Ramos (cell line): ENCODE data around the gene DEPP1.

Experiments used
- in situ Hi-C: fragments of 300-500 bp; cut with MboI; formaldehyde crosslinking; loops from one replicate; pipeline ENCODE4 v1.14.3; 2022; ENCODE audit warnings: low sequenced_read_pairs; ENCODE audit not compliant: unreplicated experiment

Gene DEPP1

DNA sequence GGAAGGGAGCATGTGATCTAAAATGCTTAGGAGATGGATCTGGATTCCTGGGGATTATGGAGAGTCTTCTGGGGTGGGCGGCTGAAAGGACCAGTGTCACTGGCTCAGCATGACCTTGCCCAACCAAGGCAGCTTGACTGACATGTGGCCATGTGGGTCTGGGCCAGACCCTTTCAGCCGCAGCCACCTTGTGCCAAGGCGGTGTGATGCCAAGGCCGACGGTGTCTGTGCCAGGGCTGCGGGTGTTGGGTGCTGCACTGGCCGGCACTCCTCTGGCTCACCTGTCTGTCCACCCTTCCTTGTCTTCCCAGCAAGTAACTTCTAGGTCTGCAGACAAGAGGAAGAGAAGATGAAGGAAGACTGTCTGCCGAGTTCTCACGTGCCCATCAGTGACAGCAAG lies 8.8 kb downstream of the DEPP1 start:
- in situ Hi-C loops = no loop called here

DNA sequence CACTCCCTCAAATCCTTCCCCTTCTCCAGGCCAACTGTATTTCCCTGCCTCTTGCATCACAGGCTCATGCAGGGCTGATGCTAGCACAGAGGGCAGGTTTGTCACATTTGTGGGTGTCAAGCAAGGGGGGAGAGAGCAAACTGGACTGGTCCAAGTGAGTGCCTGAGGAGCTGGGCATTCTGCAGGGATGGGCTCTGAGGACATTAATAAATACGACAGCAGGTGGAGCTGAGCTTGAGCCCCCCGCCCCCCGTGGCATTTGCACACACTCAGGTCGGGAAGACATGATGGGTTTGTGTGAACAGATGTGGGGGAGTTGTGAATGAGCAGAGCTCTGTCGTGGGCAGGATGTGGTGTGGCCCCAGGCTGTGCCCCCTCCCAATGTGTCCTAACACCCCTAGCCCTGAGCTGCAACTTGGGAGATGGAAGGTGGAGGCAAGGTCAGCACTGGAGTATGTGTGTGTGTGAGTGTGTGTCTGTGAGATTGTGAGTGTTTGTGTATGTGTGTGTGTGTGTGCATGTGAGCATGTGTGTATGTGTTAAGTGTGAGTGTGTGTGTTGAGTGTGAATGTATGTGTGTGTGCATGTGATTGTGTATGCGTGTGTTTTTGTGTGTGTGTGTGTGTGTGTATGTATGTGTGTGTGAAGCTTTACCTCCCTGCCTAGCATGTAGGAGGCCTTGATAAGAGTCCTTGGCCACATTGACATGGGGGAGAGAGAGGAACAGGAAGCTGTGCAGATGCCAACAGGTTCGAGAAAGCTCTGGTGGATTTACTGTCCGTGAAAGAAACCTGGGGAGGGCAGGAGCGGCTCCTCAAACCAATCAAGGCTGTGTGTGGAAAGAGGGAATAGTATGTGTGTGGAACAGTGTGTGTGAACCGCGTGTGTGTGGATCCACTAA lies 9.9 kb downstream of the DEPP1 start:
- in situ Hi-C loops = no loop called here

DNA sequence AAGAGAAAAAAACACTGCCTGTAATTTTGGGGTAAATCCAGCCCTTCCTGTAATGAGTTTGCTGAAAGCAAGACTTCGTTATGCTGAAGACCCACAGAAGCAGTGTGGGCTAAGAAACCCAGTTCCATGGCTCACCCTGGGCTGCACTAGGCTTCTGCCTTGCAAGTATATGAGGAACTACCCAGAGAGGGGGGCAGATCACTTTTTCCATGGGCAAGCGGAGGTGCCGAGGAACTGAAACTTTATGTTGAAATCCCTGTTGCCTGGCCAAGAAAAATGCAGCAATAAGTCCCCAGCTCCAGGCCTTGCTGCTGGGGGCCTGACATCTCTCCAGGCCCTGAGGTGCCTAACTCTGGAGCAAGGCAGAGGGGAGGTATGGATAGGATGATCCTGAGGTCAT lies 10.5 kb downstream of the DEPP1 start:
- in situ Hi-C loops = no loop called here

DNA sequence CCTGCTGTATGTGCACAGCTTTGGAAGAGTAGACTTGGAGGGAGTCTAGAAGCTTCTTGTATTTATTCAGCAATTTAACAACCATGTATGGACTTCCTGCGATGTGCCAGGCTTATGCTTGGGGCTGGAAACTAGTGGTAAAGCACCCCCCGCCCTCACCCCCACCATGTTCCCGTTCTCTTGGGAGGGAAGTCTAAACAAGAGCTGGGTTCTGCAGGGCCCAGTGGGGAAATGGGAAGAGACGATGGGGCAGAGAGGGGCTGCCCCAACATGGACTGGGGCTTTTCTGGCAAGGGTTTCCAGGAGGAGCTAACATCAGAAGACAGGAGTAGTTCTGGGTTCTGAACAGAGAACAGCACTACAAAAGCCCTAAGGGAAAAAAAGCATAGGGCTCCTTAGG lies 11.0 kb downstream of the DEPP1 start:
- in situ Hi-C loops = no loop called here

DNA sequence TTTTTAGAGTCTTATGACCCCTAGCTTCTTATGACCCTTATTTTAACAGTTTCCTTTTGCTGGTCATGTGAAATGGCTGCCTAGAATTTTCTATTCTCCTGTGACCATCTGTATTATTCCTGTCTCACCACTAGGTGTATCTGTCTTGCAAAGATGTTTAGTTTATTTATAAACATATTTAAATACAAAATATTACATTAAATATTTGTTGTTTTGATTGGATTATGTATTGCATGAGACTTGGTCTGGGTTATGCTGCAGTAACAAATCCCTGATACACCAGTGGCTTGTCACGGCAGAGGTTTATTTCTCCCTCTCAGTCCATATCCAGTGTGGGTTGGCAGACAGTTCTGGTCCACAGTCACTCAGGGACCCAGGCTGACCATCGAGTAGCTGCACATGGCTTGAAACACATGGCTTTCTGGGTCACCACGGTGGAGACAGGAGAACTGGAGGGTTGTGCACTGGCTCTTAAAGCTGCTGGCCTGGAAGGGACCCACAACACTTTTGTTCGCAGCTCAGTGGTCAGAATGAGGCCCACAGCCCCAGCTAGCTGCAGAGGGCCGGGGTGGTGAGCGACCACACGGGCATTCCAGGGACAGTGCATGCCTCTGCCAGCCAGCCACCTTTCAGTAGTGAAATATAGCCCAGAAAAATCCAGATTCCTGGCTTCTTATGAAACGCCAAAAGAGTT lies 11.6 kb downstream of the DEPP1 start:
- in situ Hi-C loops = no loop called here

DNA sequence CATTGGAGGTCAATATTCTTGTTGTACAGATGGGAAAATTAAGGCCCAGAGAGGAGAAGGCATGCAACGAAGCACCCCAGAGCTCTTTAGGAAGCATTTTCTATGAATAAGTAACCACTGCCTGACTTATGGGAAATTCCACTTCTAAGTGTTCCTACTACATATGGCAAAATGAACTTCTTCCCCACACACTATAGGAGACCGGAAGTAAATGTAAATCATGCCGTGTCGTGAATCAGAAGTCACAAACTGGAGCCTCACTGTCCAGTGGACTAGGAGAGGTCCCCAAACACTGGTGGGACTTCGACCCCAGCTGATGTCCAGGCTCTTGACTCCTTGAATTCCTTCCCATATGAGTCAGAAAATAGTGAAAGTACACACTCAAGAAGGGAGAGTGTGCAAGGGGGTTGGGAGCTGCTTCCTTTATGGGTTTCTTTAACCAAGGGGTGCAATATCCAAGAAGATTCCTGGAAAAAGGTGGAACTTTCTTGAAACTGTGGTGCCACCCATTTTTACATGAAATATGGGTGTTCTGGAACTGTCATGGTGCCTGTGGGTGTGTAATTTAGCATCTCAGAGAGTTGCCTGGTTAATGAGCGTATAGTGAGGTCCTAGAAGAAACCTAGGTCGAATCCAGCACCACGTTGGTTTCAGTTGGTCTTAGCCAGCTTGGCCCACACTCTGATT lies 12.3 kb downstream of the DEPP1 start:
- in situ Hi-C loops = no loop called here

DNA sequence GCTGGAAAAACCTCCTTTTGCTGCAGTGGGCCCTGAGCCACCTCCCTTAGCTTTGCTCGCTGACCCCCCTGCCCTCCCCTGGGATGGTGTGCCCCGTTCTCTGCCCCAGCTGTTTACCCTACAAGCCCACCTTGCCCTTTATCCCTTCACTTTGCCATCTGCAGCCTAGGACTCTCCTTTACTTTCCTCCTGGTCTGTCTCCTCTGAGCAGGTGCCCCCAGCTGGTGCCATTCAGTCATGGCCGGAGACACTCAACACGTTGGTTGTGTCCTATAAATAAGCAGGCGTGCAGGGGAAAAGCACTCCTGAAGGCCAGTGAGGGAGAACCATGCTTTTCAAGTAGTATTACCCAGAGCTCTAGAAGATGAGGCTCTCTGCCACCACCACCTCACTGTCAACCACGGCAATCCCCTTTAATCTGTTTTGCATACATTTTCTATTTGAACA lies 12.9 kb downstream of the DEPP1 start:
- in situ Hi-C loops = no loop called here

DNA sequence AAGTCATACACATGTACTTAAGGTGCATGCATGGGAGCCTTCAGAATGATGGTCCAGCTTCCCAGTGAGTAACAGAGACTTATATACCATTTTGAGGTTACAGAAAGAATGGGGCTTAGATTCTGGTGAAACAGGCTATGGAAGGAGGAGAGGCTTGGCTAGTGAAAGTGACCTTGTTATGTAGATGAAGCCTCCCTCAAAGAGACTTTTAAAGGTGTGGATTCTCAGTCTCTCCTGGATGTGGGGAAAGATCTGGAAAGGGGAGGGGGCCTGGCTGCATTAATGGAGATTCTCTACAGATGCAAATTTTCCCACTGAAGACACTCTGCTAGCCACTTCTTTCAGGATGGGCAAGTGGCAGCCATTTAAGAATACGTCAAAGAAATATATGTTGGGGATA lies 13.5 kb downstream of the DEPP1 start:
- in situ Hi-C loops = no loop called here

DNA sequence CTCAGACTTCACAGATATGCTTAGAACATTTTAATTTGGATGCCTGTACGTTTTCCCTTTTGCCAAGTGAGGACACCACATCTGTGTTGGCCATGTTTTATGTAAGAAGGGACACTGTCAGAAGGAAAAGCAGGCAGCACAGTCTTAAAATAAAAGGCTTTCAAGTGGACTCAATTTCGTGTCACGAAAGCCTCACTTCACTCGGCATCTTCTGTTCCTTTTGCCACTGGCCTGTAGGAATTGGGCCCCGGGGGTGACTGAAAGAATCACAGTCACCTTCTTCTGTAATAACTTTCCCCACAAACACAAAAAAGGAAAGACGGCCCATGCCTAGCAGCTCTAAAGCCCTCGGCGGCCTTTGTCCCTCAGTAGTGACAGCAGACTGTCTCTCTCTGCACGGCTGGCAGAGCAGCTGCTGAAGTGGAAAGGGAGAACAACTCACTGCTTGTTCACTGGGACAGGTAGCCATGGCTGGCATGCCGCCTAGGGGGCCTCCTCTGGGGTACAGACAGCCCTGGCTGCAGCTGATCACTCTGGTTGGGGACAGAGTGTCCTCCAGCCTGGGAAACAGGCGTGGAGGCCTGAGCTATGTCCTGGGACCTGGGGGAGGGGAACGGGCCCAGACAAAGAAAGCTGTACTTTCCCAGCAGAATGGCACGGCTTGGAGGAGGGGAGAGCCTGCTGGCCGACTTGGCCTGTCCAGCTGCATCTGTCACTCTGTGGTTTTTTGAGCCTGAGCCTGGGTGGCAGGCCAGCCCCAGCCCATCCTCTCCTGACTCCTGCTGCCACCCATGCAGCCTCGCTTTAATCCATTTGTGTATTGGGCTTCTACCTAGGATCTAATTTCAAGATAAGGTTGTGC lies 14.6 kb downstream of the DEPP1 start:
- in situ Hi-C loops = no loop called here

DNA sequence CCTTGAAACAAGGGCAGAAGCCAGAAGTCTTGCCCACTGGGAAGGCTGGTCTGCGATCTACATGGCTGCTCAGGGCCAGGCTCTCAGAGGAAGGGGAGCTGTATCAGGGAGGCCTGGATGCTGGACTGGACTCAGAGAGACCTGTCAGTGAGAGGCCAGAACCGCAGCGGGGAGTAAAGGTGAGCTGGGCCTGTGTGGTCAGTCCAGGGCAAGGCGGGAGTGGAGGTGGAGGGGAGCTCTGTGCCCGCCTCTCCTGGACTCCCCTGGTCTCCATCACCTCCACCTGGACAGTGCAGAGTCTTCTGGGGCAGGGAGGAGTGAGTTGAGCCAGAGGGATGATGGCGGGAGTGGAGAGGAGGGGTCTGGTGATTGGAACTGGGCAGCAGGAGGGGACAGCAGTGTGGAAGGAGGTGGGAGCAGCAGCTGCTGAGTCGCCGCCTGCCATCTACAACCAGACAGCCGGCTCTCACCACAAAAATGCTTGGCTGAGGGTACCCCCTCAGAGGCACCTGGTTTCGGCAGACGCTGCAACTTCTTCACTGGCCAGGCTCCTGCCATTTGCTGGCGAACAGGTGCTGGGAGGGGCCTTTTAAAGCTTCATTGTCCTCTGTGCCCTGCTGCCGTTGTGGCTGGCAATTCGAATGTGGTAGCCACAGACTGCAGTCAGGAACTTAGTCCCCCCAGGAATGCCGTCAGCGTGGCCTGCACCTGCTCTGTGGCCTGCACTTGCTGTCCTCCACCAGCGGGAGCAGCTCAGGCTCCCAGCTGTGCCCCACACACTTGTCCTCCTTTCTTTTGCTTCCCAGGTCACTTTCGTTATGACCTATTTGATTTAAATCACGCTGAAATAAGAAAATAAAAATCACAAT lies 15.5 kb downstream of the DEPP1 start:
- in situ Hi-C loops = no loop called here

DNA sequence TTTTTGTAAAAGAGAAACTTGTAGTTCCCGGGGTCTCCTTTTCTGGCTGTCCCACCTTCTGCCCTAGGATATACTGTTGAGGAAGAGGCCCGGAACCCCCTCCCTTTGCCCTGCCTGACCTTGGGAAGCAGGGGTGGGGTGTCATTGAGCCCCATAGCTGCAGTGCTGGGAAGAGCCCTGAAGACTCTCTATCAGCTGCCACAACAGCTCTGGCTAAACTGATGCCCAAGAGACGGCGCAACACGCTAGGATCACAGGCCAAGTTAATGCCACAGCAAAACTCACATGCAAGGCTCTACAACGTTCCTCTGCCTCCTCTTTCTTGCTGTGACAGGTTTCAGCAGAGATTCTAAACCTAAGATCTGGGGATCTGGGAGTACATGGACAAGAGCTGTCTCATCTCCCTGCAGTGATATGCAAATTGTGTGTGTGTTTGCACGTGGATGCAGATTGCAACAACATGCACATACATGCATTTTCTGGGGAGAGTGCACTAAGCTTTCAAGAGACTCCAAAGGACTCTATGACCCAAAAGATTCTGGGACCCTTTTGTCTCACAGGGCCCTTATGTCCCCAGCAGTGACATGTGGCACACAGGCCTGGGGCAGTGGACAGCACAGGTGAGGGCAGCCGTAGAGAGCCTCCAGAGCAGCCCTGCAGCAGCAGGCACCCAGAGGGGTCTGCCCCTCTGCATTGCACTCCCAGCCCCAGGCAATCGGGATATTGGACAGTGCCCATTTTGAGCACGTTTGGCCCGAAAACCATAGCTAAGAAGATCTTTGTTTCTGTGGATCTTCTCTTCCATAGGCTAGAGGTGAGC lies 16.5 kb downstream of the DEPP1 start:
- in situ Hi-C loops = no loop called here

DNA sequence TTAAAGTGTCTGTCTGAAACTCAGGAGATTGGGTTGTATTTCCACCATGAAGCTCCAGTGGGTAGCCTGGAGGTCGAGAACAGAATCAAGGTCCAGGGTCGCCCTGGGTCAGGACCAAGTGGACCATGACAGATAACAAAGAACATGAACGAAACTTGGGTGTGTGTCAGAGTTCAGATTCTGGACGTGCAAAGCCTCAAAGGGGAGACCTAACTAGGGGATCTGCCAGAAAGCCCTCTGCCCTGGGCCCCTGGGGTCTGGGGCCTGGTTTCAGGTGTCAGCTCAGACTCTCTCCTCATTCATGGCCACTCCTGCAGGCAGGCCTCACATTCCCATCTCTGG lies 17.4 kb downstream of the DEPP1 start:
- in situ Hi-C loops = no loop called here

DNA sequence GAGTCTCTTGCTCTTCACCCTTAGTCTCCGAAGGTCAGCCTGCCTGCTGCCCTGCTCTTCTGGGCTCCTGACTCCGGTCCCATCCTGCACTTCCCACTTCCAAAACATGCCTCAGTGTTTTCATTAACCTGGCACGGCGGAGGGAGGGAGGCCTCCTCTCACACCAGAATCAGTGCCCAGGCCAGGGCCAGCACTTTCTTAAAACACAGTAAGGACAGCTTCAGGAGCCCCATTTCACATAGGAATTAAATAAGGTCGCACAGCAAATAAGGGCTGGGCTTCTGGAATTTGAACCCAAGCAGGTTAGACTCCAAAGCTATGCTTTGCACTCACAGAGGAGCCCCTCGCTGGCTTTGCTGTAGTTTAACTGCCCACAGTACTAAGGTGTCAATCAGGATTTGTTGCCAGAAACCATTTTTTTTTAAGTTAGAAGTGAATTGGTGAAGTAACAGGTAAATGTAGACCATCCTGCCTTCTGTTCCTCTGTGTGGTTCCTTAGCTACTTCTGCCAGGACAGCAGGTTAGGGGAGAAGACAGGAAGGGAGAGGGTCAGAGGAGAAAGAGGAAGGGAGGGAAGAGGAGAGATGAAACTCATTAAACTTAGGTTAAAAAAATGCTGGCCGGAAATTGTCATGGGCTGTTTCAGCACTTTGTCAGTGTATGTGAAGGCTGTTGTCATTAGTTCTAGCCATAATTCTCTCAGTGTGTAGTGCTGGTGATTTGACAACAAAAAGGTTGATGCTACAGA lies 18.0 kb downstream of the DEPP1 start:
- in situ Hi-C loops = no loop called here

DNA sequence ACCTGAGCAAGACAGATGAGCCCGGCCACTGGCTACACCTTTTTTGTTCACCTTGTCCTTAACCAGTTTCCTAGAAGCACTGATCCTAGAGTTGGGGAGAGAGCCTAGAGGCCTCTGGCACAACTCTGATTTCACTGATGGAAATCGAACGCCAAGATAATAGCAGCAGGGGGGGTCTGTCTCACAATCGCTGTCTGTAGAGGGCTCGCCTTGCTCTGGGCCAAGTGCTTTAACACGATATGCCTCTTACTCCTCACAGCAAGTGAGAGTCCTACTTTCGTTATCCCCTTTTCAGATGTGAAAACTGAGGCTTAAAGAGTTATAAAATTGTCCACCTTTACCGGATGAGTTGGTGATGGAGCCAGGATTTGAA lies 18.5 kb downstream of the DEPP1 start:
- in situ Hi-C loops = no loop called here

DNA sequence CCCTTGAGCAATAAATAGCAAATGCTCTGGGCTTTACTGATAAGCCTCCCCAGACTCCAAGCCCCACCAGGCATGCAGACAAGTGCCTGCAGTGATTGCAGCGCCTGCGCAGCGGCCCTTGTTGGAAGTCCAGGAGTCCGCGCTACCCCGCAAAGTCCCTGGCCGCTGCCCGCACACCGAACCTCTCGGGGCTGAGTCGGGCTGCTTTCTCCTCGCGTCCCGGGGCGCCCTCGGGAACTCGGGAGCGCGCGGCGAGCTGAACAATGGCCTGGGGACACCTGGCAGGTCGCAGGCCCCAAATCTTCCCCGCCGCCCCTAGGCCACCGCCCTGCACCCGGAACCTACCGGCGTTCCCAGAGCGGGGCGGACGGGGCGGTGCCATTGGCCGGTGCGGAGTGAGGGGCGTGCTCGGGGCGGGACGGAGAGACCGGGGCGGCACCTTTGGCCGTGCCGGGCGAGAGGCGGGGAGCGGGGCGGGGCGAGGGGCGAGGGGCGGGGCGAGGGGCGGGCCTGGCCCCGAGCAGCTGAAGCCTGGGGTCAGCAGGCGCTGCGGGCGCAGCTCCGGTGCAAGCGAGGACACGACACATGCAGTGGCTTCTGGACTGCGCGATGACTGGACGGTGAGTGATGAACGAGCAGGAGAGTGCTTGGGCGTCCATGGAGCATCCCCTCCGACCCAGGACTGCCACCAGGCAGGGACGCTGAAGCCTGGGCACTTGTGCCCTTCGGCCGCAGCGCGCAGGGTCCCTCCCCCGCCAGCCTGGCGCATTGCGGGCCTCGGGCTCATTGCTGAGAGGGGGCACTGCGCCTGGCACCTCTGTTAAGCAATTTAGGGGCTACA lies 19.1 kb downstream of the DEPP1 start, which contains the start of gene RASSF4:
RASSF4 (plus strand) TSS at position 556 of the 841 bp plus-strand sequence. CDS start 10,401 bp downstream, outside the sequence.
- in situ Hi-C loops = no loop called here

DNA sequence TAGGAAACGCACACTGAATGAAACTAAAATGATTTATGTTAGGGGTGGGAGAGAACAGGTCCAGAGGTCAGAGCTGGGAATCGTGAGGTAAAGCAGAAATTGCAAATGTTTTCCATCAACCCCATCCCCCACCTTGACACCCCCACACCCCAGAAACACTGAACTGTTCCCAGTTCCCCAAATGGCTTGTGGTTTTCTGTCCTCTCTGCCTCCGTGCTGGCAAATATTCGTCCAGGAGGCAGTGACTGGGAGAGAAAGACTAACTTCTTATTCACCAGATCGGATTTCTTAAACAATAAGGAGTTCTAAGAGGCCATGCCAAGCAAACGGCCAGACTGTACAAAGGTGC lies 19.7 kb downstream of the DEPP1 start:
- in situ Hi-C loops = no loop called here
